Hematopoietic multipotent progenitor cell treated with erythropoietin and hydrocortisone succinate and interleukin-3 and kit ligand, for 17 days (in vitro differentiated cells): ENCODE data around the gene MAN1A2.
A peak's percentile ranks its signal among the peaks of the same experiment; 100 is the strongest.
"Not testable (repeated sequence)": the region's sequence is repeated elsewhere in the genome, so short reads cannot be mapped to it uniquely, and the experiment has no call there.

Experiments used
- DNase-seq: peaks from one replicate; pipeline ENCODE4 v3.0.0-alpha.2; 2015; ENCODE audit warnings: low spot score

Gene MAN1A2

DNA sequence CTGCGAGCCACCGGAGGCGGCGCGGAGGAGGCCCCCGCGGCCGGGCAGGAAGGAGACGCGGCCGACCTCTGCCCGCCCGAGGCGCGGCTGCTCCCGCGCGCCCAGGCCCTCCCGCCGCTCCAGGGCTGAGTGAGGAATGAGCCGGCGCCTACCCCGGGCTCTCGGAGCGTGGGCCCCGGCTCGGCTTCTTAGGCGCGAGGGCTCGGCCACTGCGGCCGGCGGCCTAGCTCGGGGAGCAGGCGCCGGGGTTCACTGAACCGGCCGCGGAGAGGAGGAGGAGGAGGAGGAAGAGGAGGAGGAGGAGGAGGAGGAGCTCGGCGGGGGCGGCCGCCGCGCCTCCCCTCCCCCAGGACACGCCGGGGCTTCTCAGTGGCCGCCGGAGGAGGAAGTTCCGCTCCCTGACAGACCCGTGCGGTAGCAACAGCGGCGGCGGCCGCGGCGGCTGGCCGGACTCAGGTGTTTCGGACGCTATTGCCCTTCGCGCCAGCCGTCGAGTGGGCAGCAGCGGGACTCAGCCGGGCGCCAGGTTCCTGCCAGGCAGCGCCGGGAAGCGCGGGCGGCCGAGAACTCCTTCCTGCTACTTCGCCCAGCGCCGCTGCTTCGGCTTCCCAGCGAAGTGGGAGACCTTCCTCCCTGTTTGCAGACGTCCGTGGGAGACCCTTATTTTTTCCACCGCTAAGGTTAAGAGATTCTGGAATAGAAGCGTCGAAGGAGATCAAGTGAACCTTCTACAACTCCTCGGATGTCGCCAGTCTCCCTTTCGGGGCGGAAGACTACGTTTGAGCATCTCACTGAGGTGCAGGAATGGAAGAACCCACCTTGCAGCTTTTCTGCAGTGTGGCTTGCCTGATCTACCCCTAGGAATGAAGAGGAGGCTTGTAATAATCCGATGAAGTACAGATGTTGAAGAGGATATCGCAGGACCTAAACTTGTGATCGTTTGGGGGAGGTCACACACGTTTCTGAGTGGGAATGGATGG, at the start of gene MAN1A2:
Gene MAN1A2 (plus strand): TSS at position 404 of the 980 bp plus-strand sequence. CDS start 735 bp downstream, outside the sequence.
- peak; percentile 67 for DNase-seq

DNA sequence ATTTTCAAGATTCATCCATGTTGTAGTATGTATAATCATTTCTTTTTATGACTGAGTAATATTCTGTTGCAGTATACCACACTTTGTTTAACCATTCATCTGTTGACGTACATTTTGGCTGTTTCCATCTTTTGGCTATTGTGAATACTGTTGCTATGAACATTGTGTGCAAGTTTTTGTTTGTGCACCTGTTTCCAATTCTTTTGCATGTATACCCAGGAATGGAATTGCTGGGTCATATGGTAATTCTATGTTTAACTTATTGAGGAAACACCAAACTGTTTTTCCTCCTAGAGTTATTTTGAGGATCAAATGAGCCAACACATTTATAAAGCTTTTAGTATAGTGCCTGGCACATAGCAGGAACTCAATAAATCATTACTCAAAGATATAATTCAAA, 49.2 kb upstream of the MAN1A2 start:
- no peak for DNase-seq

GRCh38 chr1:117318426-117318825, 48.8 kb upstream of the MAN1A2 start:
- no peak for DNase-seq

DNA sequence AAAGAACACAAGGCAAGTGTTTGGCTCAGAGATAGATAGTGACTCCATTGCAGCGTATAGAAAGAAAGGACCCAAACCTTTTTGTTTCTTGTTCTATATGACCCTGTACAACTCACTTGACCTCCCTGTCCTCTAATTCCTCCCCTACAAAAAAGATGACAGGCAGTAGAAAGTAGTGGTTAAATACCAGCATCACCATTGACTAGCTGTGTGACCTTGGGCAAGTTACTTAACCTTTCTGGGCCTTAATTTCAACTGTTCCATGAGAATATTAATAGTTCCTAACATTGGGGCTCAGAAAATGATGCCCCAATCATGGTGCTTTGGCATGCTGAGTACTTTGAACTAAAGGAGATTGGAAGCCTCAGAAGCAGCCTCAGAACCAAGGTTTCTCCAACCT, 46.7 kb upstream of the MAN1A2 start:
- DNase-seq = no peak

- DNase-seq = no peak
These were observed 45.3 kb upstream of the MAN1A2 start for GRCh38 chr1:117321680-117322609.

DNA sequence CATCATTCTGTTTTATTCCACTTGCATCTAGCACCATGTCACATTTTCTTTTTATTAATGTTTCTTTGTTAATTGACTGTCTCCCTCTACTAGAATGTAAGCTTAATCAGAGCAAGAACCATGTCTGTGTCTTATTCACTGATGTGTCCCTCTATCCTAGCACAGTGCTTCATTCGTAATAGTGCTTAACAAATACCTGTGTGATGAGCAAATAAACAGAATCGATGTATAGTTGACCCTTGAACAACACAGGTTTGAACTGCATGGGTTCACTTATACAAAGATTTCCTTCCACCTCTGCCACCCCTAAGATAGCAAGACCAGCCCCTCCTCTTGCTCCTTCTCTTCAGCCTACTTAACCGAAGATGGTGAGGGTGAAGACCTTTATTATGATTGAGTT, 42.9 kb upstream of the MAN1A2 start:
- DNase-seq = no peak

DNA sequence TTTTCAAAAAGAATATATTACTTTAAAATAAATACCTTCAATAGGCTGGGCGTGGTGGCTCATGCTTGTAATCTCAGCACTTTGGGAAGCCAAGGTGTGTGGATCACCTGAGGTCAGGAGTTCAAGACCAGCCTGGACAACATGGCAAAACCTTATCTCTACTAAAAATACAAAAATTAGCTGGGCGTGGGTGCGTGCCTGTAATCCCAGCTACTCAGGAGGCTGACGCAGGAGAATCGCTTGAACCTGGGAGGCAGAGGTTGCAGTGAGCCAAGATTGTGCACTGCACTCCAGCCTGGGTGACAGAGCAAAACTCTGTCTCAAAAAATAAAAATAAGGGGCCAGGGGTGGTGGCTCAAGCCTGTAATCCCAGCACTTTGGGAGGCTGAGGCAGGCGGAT, 41.2 kb upstream of the MAN1A2 start:
- DNase-seq = not testable (repeated sequence)

DNA sequence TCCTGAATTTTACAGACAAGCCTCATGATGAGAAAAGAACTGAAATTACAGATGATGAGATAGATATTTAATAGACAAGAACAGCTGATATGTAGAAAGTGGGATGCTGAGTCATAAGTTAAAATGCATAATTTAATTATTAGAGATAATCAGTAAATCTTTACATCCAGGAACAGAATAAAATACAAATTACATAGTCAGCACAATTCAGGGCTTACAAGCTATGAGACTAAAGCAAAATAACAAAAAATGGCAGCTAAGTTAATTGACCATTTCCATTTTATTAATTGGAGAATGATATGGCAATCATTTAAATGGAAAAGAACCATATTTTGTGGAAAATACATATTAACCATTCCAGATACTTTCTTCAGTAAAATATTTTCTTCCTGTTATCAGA, 40.2 kb upstream of the MAN1A2 start:
- DNase-seq = no peak

- no peak for DNase-seq
These were observed 31.7 kb upstream of the MAN1A2 start for GRCh38 chr1:117335376-117336086.

GRCh38 chr1:117336088-117336817, 31.0 kb upstream of the MAN1A2 start:
- DNase-seq = no peak

DNA sequence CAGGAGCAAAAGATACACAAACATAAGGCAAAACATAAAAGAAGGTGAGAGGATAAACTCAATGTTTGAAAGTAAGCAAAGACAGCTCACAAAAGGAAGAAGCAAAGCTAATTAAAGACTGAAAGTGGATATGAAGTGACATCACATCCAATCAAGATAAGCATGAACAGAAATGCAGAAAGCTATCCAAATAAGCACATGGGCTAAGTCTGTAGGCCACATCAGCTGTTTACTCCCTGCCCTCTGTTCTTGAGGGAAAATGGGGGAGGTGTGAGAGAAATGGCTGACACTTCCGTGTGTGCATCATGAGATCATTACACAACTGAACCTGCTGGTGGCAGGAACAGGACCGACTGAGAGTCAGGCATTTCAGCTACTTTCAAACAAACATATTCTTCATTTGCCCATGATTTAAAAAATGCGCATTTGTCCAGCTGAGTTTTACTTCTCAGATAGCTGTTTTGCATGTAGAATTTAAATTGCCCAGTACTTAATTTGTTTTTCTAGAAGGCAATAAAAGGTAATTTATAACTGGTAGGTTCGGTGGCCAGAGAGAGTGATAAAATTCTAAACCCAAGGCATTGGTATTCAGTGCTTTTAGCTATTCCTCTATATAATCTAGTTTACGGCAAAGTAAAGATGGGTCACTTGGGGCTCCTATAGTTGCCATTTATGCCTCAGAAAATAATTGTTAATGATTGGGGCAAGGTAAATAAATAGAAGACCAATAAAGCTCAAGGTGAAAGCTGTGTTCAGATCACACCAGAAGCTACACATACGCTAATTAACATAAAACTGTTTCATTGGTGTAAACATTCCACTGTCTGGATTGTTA, 27.2 kb upstream of the MAN1A2 start:
- no peak for DNase-seq

- DNase-seq = no peak
These were observed 26.1 kb upstream of the MAN1A2 start for GRCh38 chr1:117341123-117341522.

GRCh38 chr1:117342397-117342796, 24.9 kb upstream of the MAN1A2 start:
- no peak for DNase-seq

- DNase-seq = no peak
These were observed 20.9 kb upstream of the MAN1A2 start for GRCh38 chr1:117346206-117346928.

DNA sequence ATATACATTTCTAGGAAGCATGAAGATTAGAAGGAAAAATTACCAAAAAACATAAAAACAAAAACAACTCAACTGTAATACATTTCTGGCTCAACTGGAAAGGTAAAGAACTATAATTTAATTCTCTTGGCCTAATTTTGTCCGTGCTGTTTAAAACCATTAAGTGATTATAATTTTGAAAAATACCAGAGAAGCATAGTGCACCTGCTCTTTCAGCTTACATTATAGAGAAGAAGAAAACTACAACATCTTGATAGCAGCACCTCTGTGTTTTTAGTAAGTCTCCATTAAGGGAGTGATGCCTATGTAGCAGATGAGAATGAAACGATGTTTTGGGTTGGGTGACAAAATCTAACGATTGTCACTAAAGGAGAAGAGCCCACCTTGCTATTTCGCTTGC, 19.3 kb upstream of the MAN1A2 start:
- no peak for DNase-seq

DNA sequence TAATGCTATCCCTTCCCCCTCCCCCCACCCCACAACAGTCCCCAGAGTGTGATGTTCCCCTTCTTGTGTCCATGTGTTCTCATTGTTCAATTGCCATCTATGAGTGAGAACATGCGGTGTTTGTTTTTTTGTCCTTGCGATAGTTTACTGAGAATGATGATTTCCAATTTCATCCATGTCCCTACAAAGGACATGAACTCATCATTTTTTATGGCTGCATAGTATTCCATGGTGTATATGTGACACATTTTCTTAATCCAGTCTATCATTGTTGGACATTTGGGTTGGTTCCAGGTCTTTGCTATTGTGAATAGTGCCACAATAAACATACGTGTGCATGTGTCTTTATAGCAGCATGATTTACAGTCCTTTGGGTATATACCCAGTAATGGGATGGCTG, 14.6 kb upstream of the MAN1A2 start:
- DNase-seq = not testable (repeated sequence)

DNA sequence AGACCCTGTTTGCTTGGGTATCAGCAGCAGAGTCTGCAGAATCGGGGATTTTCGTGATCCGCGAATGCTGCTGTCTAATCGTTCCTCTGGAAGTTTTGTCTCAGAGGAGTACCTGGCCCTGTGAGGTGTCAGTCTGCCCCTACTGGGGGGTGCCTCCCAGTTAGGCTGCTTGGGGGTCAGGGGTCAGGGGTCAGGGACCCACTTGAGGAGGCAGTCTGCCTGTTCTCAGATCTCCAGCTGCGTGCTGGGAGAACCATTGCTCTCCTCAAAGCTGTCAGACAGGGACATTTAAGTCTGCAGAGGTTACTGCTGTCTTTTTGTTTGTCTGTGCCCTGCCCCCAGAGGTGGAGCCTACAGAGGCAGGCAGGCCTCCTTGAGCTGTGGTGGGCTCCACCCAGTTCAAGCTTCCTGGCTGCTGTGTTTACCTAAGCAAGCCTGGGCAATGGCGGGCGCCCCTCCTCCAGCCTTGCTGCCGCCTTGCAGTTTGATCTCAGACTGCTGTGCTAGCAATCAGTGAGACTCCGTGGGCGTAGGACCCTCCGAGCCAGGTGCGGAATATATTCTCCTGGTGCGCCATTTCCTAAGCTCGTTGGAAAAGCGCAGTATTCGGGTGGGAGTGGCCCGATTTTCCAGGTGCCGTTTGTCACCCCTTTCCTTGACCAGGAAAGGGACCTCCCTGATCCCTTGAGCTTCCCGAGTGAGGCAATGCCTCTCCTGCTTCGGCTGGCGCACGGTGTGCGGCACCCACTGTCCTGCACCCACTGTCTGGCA, 9.2 kb upstream of the MAN1A2 start:
- DNase-seq = not testable (repeated sequence)

- DNase-seq = not testable (repeated sequence)
These were observed 8.7 kb upstream of the MAN1A2 start for GRCh38 chr1:117358604-117358887.
